Measurements from ENCODE around the gene SP100. TPM values are rescaled to one million over a fixed set of nuclear protein-coding genes. Genes with fewer than 3 reads are reported as not detected.

SP100 gene
- polyA plus RNA-seq, 1 donor (not counting 4 experiments of a cell fraction or from before 2014, with no cell fraction given) = 136 TPM

GRCh38 chr2:230492107-230492506 lies 76.1 kb downstream of the SP100 start:
- no peak for FAIRE-seq
- no peak for DNase-seq (ENCODE audit: low read depth, low spot score)
- no peaks in the 10 kb centered on the region for H3K9me1 ChIP-seq (ENCODE audit: control insufficient read depth, extremely low read depth, insufficient read depth, low read length)
- H3K9me3 ChIP-seq (ENCODE audit: control insufficient read depth, low read depth, low read length) = no peaks in the 10 kb centered on the region
- dilution Hi-C loops (cut with MboI; ENCODE audit: extremely low pct_ligation_motif_present, low sequenced_read_pairs) = no loop called here
- H3K9ac ChIP-seq (ENCODE audit: control insufficient read depth, extremely low read depth, insufficient read depth, low read length) = no peak overlapping the region
- no peaks in the 10 kb centered on the region for H3K79me2 ChIP-seq (ENCODE audit: control insufficient read depth, insufficient read depth, low read length)
- H3K4me1 ChIP-seq (ENCODE audit: control insufficient read depth, extremely low read depth, insufficient read depth, low read length) = no peaks in the 10 kb centered on the region
- H3K4me3 ChIP-seq (ENCODE audit: control insufficient read depth in 2 of 3, extremely low read depth in 1 of 3, insufficient read depth in 2 of 3, low read depth in 1 of 3, low read length in 3 of 3) = no peak overlapping the region
- H3K27ac ChIP-seq (ENCODE audit: control insufficient read depth, insufficient read depth, low read length) = no peak overlapping the region
- no peak overlapping the region for H3K4me2 ChIP-seq (ENCODE audit: control insufficient read depth, extremely low read depth, insufficient read depth, low read depth, low read length)
- H4K20me1 ChIP-seq (ENCODE audit: control insufficient read depth, extremely low read depth, insufficient read depth, low read length) = no peaks in the 10 kb centered on the region
- H3K36me3 ChIP-seq (ENCODE audit: control insufficient read depth in 2 of 2, extremely low read depth in 1 of 2, insufficient read depth in 2 of 2, low read length in 2 of 2) = peaks cover 12 to 26% of the 10 kb centered on the region in 2 experiments
- H2AFZ ChIP-seq (ENCODE audit: control insufficient read depth, low read length) = no peak overlapping the region
- no peak for TF ChIP-seq EZH2 (IDR thresholded peaks at IDR 0.05; ENCODE audit: low read length)
- TF ChIP-seq CTCF (optimal IDR thresholded peaks at IDR 0.05 in 1 of 3, IDR thresholded peaks at IDR 0.05 in 1 of 3, conservative IDR thresholded peaks at IDR 0.05 in 1 of 3; ENCODE audit: extremely low read depth in 1 of 3, insufficient read depth in 2 of 3, low read length in 3 of 3) = no peak
- H3K27me3 ChIP-seq (ENCODE audit: control insufficient read depth, extremely low read depth, insufficient read depth, low read length) = no peaks in the 10 kb centered on the region

- Histone ChIP-seq H4K20me1 (ENCODE audit: control insufficient read depth, extremely low read depth, insufficient read depth, low read length) (no peaks in the 10 kb centered on the region), H3K9me1 (ENCODE audit: control insufficient read depth, extremely low read depth, insufficient read depth, low read length) (no peaks in the 10 kb centered on the region), H3K9ac (ENCODE audit: control insufficient read depth, extremely low read depth, insufficient read depth, low read length) (no peak overlapping the region), H3K27ac (ENCODE audit: control insufficient read depth, insufficient read depth, low read length) (no peak overlapping the region), H3K4me3 (ENCODE audit: control insufficient read depth in 2 of 3, extremely low read depth in 1 of 3, insufficient read depth in 2 of 3, low read depth in 1 of 3, low read length in 3 of 3) (no peak overlapping the region), H2AFZ (ENCODE audit: control insufficient read depth, low read length) (no peak overlapping the region), H3K36me3 (ENCODE audit: control insufficient read depth in 2 of 2, extremely low read depth in 1 of 2, insufficient read depth in 2 of 2, low read length in 2 of 2) (peaks cover 12 to 41% of the 10 kb centered on the region in 2 experiments), H3K27me3 (ENCODE audit: control insufficient read depth, extremely low read depth, insufficient read depth, low read length) (no peaks in the 10 kb centered on the region), H3K79me2 (ENCODE audit: control insufficient read depth, insufficient read depth, low read length) (no peaks in the 10 kb centered on the region), H3K4me2 (ENCODE audit: control insufficient read depth, extremely low read depth, insufficient read depth, low read depth, low read length) (no peak overlapping the region), H3K4me1 (ENCODE audit: control insufficient read depth, extremely low read depth, insufficient read depth, low read length) (no peaks in the 10 kb centered on the region), H3K9me3 (ENCODE audit: control insufficient read depth, low read depth, low read length) (no peaks in the 10 kb centered on the region)
- dilution Hi-C loops (cut with MboI; ENCODE audit: extremely low pct_ligation_motif_present, low sequenced_read_pairs) = no loop called here
- no peak for TF ChIP-seq CTCF (optimal IDR thresholded peaks at IDR 0.05 in 1 of 3, IDR thresholded peaks at IDR 0.05 in 1 of 3, conservative IDR thresholded peaks at IDR 0.05 in 1 of 3; ENCODE audit: extremely low read depth in 1 of 3, insufficient read depth in 2 of 3, low read length in 3 of 3)
- no peak for TF ChIP-seq EZH2 (IDR thresholded peaks at IDR 0.05; ENCODE audit: low read length)
- FAIRE-seq = no peak
- DNase-seq (ENCODE audit: low read depth, low spot score) = no peak
These were observed 79.0 kb downstream of the SP100 start for GRCh38 chr2:230494980-230495379.
